DMS114 treated with DMSO at 0.1 percent for 48 hours (cell line): ENCODE data around the gene NRXN3.

Experiments
- DNase-seq: peaks from one replicate; lab custom pipeline; 2025; ENCODE audit not compliant: unreplicated experiment; lab: John Stamatoyannopoulos, UW

The NRXN3 gene

DNA sequence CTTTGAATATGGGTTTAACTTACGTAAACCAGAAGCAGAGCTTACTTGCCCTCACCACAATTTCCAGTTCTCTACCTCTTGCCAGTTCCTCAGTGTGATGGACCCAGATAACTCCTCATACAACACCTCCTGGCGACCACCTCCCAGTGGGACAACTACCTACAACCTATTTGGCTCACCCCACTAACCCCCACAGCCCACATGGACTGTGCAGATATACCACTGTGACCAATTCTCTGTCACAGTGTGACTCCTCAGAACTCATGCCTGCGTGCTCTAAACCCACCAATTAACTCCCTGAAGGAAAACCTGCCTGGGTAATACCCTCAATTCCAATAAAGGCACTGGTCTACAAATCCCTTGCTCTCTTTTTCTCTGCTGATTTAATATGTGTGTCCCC lies 1729.4 kb downstream of the NRXN3 start:
- DNase-seq = no peak

DNA sequence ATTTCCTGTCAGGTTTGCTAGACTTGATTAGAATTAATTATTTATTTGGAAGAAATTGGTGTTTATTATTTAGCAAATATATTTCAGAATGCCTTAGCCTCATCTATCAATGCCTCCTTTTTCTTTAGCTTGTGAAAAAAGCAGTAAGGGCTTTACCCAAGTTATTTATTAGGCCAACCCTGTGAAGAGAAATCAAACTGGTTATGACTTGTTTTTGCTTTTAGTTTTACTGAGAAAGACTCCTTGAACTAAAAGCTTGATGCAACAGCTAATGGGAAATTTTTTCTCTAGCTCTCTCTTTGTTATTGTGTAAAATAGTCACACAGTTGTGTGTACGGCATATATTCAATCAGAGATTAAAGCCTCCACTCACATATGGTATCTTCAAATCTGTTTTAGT lies 1734.3 kb downstream of the NRXN3 start:
- DNase-seq = no peak

DNA sequence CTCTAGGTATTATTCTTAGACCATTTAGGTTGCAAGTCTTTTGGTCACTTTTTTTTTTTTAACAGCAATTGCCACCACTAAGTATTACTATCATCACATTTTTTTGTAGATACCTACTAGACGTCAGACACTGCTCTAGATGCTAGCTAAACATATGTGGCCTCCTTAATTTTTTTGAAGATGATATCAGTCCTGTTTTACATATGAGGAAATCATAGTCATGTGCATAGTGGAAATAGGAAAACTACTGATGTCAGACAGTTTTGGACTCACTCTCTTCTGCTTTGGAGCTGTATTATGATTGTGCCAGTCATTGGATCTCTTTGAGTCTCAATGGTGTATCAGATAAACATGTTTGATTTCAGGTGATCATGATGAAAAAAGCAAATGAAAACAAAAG lies 1736.8 kb downstream of the NRXN3 start:
- no peak for DNase-seq

DNA sequence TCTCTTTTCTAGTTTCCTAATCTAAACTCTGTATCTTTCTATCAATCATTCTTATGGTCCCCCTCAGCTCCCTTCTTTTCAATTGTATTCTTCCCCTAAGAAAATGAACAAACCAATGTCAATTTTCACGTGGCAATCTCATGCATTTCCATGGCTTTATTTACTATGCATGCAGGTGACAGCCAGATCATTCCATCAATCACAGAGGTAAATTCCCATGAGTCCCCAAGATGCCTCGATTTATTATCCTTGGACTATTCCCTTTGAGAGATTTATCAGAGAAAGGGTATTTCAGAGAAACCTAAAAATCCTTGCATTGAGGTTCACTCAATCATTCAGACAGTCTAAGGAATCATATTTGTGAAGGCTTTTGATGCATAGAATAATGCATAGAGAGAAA lies 1739.9 kb downstream of the NRXN3 start:
- DNase-seq = no peak

DNA sequence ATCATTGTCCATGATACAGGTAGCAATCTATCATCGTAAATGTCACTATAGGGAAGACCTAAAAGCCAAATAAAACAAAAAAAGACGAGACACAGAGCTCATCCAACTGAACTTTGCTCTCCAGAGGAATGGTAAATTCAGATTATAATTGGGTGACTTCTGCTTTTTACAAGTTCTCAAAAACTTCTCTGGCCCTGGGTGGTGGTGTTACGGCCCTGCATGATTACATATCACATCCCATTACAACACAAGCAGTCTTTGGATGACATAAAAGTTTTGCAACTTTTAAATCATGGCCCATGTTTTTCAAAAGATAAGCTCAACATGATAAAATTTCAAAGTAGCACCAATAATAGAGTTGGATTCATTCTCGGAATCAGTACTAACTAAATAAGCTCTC lies 1741.6 kb downstream of the NRXN3 start:
- no peak for DNase-seq

DNA sequence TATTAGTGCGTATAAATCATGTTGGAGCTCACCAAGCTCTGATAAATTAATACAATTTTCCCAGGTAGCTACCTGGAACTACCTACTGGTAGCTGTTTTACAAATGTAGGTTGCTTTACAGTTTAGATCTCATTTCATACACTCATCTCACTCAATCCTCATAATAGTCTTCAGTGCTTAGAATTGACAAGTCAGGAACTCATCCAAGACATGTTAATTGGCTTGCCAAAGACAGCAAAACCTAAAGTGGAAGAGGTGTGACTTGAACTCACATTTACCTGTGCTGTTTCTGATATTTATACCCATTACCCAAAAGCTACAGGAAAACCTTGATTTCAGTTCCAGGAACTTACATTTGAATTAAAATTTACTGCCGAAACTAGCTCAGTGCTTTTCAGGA lies 1744.4 kb downstream of the NRXN3 start:
- no peak for DNase-seq

DNA sequence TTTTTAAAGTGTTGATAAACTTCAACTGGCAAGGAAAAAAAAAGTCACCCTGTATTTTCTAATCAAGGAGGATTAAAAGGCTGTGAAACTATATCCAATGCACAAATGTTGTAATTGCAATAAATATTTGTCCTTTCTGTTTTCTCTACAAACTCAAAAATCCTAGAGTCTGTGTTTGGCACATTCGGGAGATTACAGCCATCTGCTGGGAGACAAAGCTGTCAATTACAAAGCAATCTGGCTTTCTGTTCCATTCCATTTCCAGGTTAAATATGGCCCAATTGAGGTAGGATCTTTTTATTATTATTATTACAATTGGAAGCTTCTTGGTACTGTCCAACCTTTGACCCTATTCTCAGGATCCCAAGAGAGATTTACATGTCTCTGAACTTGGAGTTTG lies 1745.2 kb downstream of the NRXN3 start:
- no peak for DNase-seq

DNA sequence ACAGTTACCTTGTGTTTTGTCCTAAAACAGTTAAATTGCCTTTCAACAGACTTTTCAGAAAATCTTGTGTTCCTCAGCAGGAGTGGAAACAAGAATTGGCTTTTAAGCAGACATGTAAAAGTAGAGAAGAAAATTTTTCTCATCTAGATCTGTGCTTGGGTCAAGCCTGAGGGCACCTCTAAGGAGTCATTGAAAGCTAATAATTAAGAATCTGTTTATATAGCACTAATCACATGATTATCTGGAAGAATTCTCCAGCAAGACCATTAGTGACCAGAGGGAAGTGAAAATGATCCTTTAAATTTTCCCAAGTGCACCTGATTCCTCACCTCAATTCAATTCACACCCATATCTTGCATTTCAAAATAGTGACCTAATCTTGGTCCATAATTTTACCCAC lies 1746.1 kb downstream of the NRXN3 start:
- no peak for DNase-seq

DNA sequence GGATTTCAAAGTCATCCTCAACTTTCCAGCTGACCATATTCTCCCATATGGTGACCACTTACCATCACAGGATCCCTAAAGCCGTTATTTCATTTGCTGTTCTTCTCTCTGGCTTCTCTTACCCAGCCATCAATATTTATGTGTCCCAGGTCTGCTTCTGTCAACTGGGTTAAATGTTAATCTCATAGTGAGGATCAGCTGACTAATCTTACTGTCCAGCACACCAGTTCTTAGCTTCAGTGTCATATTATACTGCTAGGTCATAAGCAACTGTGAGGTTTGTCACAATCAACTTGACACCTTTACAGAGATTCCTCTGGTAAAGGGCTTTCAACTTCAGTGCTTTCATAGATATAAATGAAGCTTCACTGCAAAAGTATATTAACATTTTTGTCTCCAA lies 1746.7 kb downstream of the NRXN3 start:
- DNase-seq = no peak
